H1 (cell line): ENCODE data around the gene CD200R1L. TPM values are rescaled to one million over a fixed set of nuclear protein-coding genes. Genes with fewer than 3 reads are reported as not detected.

Experiments
- CTCF ChIA-PET: fragments of 300-600 bp; sonication (Branson Sonifier 250); formaldehyde crosslinking; loops from one replicate; lab custom pipeline; 2021; ENCODE audit not compliant: partially characterized antibody; lab: Charles Lee
- POLR2A ChIA-PET: fragments of 300-600 bp; sonication (Branson Sonifier 250); formaldehyde crosslinking; loops from one replicate; lab custom pipeline; 2021; ENCODE audit warnings: inconsistent platforms; ENCODE audit not compliant: partially characterized antibody; lab: Charles Lee
- DNase-seq, 2 experiments: peaks; one replicate each; pipeline versions ENCODE4 v3.0.0 to v3.0.0-alpha.2; 2010 to 2022; ENCODE audit warnings: low spot score in 2 of 2, low read depth in 1 of 2, mixed read lengths in 1 of 2
- FAIRE-seq: peaks from 2 replicates; lab custom pipeline; 2011; peaks lifted over from hg19 to GRCh38; lab: Jason Lieb, UNC
- H2AFZ ChIP-seq: 2 replicates; pipeline ENCODE4 v1.8.1; 2012; ENCODE audit warnings: low read length, inconsistent platforms
- H2AK5ac ChIP-seq: 2 replicates; pipeline ENCODE4 v1.6.1; 2013; ENCODE audit warnings: low read depth, low read length
- H2BK120ac ChIP-seq: replicated peaks from 2 replicates; pipeline ENCODE3; 2013; ENCODE audit warnings: low read depth, low read length, inconsistent platforms
- H2BK12ac ChIP-seq: 2 replicates; pipeline ENCODE4 v1.6.1; 2013; ENCODE audit warnings: low read depth, low read length
- H2BK15ac ChIP-seq: 2 replicates; pipeline ENCODE4 v1.6.1; 2013; ENCODE audit warnings: low read length
- H2BK20ac ChIP-seq: 2 replicates; pipeline ENCODE4 v1.6.1; 2013; ENCODE audit warnings: low read length
- H2BK5ac ChIP-seq: 2 replicates; pipeline ENCODE4 v1.6.1; 2013; ENCODE audit warnings: low read depth, low read length
- H3K14ac ChIP-seq: 2 replicates; pipeline ENCODE4 v1.6.1; 2013; ENCODE audit warnings: inconsistent platforms; ENCODE audit not compliant: insufficient read length
- H3K18ac ChIP-seq: 2 replicates; pipeline ENCODE4 v1.6.1; 2013; ENCODE audit warnings: low read length; ENCODE audit errors: extremely low read depth
- H3K23ac ChIP-seq: 2 replicates; pipeline ENCODE4 v1.6.1; 2013; ENCODE audit warnings: inconsistent platforms; ENCODE audit not compliant: insufficient read length
- H3K23me2 ChIP-seq: 2 replicates; pipeline ENCODE4 v1.6.1; 2013; ENCODE audit warnings: low read depth, low read length
- H3K27ac ChIP-seq: 2 replicates; pipeline ENCODE4 v1.6.1; 2011; ENCODE audit warnings: low read depth, low read length, inconsistent platforms
- H3K27me3 ChIP-seq, 4 experiments: replicated peaks in 1 of 4; 1 replicate in 1 of 4; 2 replicates in 3 of 4; pipeline versions ENCODE4 v1.6.1 to v1.8.1; 2011 to 2013; ENCODE audit warnings: low read length in 3 of 4, mild to moderate bottlenecking in 3 of 4, inconsistent platforms in 2 of 4, mixed read lengths in 2 of 4, moderate library complexity in 1 of 4; ENCODE audit not compliant: control insufficient read depth in 3 of 4, insufficient read depth in 3 of 4; ENCODE audit errors: extremely low read depth in 1 of 4
- H3K36me3 ChIP-seq, 4 experiments: 2 replicates each; pipeline versions ENCODE4 v1.6.1 to v1.8.1; 2011 to 2013; ENCODE audit warnings: mild to moderate bottlenecking in 4 of 4, low read length in 3 of 4, moderate library complexity in 2 of 4, control low read depth in 1 of 4, inconsistent platforms in 1 of 4; ENCODE audit not compliant: insufficient read depth in 4 of 4, control insufficient read depth in 2 of 4
- H3K4ac ChIP-seq: replicated peaks from 2 replicates; pipeline ENCODE3; 2013; ENCODE audit warnings: low read length, low read depth, mixed read lengths, inconsistent platforms; ENCODE audit not compliant: insufficient read length
- H3K4me1 ChIP-seq, 4 experiments: replicated peaks in 1 of 4; 1 replicate in 1 of 4; 2 replicates in 3 of 4; pipeline versions ENCODE4 v1.6.1 to v1.8.1; 2011 to 2013; ENCODE audit warnings: low read length in 3 of 4, inconsistent platforms in 2 of 4, mixed read lengths in 1 of 4; ENCODE audit not compliant: insufficient read depth in 4 of 4, control insufficient read depth in 3 of 4
- H3K4me2 ChIP-seq, 2 experiments: 2 replicates each; pipeline versions ENCODE4 v1.6.1 to v1.8.1; 2011 to 2013; ENCODE audit warnings: low read depth in 2 of 2, low read length in 2 of 2, control low read depth in 1 of 2, inconsistent platforms in 1 of 2, mild to moderate bottlenecking in 1 of 2; ENCODE audit not compliant: insufficient read depth in 1 of 2
- H3K4me3 ChIP-seq, 4 experiments: fragments of 200-600, 300-600 bp in 1 of 4; sonication (generic), shearing (Covaris generic), sonication (Bioruptor Twin) in 1 of 4; 2 replicates each; pipeline versions ENCODE4 v1.5.1 to v1.8.1; 2011 to 2016; ENCODE audit warnings: low read length in 4 of 4, low read depth in 3 of 4, control low read depth in 2 of 4, inconsistent platforms in 2 of 4, mild to moderate bottlenecking in 2 of 4, mixed read lengths in 1 of 4, moderate library complexity in 1 of 4; ENCODE audit not compliant: insufficient read depth in 2 of 4; ENCODE audit errors: extremely low read depth in 1 of 4
- H3K56ac ChIP-seq: replicated peaks from 2 replicates; pipeline ENCODE3; 2013; ENCODE audit warnings: low read depth, mild to moderate bottlenecking, mixed read lengths, low read length, inconsistent platforms; ENCODE audit not compliant: insufficient read length
- H3K79me1 ChIP-seq: 2 replicates; pipeline ENCODE4 v1.6.1; 2013; ENCODE audit warnings: low read depth, low read length, control low read depth
- H3K79me2 ChIP-seq, 2 experiments: 2 replicates each; pipeline versions ENCODE4 v1.6.1 to v1.8.1; 2012 to 2013; ENCODE audit warnings: low read length in 2 of 2, mild to moderate bottlenecking in 2 of 2, inconsistent platforms in 1 of 2; ENCODE audit not compliant: insufficient read depth in 2 of 2, control insufficient read depth in 1 of 2
- H3K9ac ChIP-seq, 4 experiments: replicated peaks in 1 of 4; 1 replicate in 1 of 4; 2 replicates in 3 of 4; pipeline versions ENCODE4 v1.6.1 to v1.8.1; 2011 to 2013; ENCODE audit warnings: low read depth in 3 of 4, low read length in 3 of 4, control low read depth in 2 of 4, mild to moderate bottlenecking in 2 of 4, moderate library complexity in 2 of 4, inconsistent platforms in 1 of 4; ENCODE audit errors: extremely low read depth in 1 of 4
- H3K9me3 ChIP-seq, 2 experiments: 2 replicates each; pipeline versions ENCODE4 v1.6.1 to v1.8.1; 2012 to 2013; ENCODE audit warnings: mild to moderate bottlenecking in 2 of 2, moderate library complexity in 2 of 2, control low read depth in 1 of 2, inconsistent platforms in 1 of 2, low read depth in 1 of 2, low read length in 1 of 2, mixed read lengths in 1 of 2; ENCODE audit not compliant: insufficient read depth in 2 of 2
- H4K20me1 ChIP-seq, 2 experiments: replicated peaks in 1 of 2; 2 replicates each; pipeline versions ENCODE3 to v1.8.1; 2011 to 2013; ENCODE audit warnings: inconsistent platforms in 2 of 2, low read length in 2 of 2, mild to moderate bottlenecking in 1 of 2; ENCODE audit not compliant: insufficient read depth in 2 of 2, control insufficient read depth in 1 of 2
- H4K5ac ChIP-seq: 2 replicates; pipeline ENCODE4 v1.6.1; 2013; ENCODE audit warnings: low read length, low read depth, mixed read lengths, inconsistent platforms; ENCODE audit not compliant: insufficient read length
- H4K8ac ChIP-seq: 2 replicates; pipeline ENCODE4 v1.8.0; 2013; ENCODE audit warnings: mild to moderate bottlenecking, moderate library complexity, low read length, inconsistent platforms; ENCODE audit not compliant: insufficient read depth; ENCODE audit errors: extremely low read depth
- H4K91ac ChIP-seq: replicated peaks from 2 replicates; pipeline ENCODE3; 2013; ENCODE audit warnings: low read length, mixed read lengths, inconsistent platforms; ENCODE audit not compliant: insufficient read length
- BACH1 ChIP-seq: IDR thresholded peaks from 2 replicates; pipeline ENCODE4 v1.6.1; 2012; ENCODE audit warnings: low read length, improper control_type of control experiment
- CTBP2 ChIP-seq: IDR thresholded peaks from 2 replicates; pipeline ENCODE4 v1.7.0; 2011; ENCODE audit warnings: borderline replicate concordance, mild to moderate bottlenecking, moderate library complexity, mixed read lengths, low read length; ENCODE audit not compliant: insufficient read depth, insufficient read length
- MAX ChIP-seq: IDR thresholded peaks from 2 replicates; pipeline ENCODE4 v1.6.1; 2012; ENCODE audit warnings: inconsistent platforms
- PHF8 ChIP-seq: fragments of 200-600 bp; sonication (generic); conservative IDR thresholded peaks from 2 replicates; pipeline ENCODE4 v1.7.1; 2012; ENCODE audit warnings: low read depth, mild to moderate bottlenecking, inconsistent platforms, low read length, moderate library complexity
- SIN3A ChIP-seq, 2 experiments: IDR thresholded peaks in 1 of 2; conservative IDR thresholded peaks in 1 of 2; 2 replicates each; pipeline ENCODE4 v1.6.1; 2011 to 2012; ENCODE audit warnings: low read length in 2 of 2, improper control_type of control experiment in 1 of 2, low read depth in 1 of 2, mild to moderate bottlenecking in 1 of 2
- WGBS, 2 experiments: shearing (Covaris generic) in 1 of 2; methylation state at CpG; one replicate each; pipeline versions ENCODE4 v1.1.6 to v1.1.7; 2013 to 2015; ENCODE audit warnings: low lambda C conversion rate in 2 of 2, mixed read lengths in 2 of 2, inconsistent platforms in 1 of 2, low coverage in 1 of 2, missing lambda C conversion rate in 1 of 2; ENCODE audit not compliant: insufficient replicate concordance in 2 of 2, insufficient coverage in 1 of 2, insufficient read length in 1 of 2; ENCODE audit errors: extremely low coverage in 1 of 2, missing lambda C conversion rate in 1 of 2; 5-methylcytosine and 5-hydroxymethylcytosine counted together
- polyA plus RNA-seq, 7 experiments: library from polyadenylated mRNA; depleted of rRNA in 3 of 7; stranded (reverse) in 5 of 7; unstranded in 2 of 7; fragments of >200 nt in 5 of 7; fragments of 200-250 nt in 2 of 7; gene quantifications; 1 replicate in 5 of 7; 2 replicates in 1 of 7; 4 replicates in 1 of 7; pipeline versions ENCODE4 v1.2.1 to v1.2.3, GENCODE V29; 2011 to 2013; ENCODE audit warnings: missing spikeins in 2 of 7, mixed read lengths in 2 of 7
- total RNA-seq: library from RNA; stranded (reverse); fragmentation: NEBNext Ultra II Directional; extraction: Animal tissue kit (Norgen Biotek cat#: 25700); gene quantifications from 2 replicates; pipeline ENCODE4 v1.2.1, GENCODE V29; 2021

The CD200R1L gene
- total and polyA plus RNA-seq, 2 of the 8 experiments (the other 6 are each of a cell fraction or from before 2014, with no cell fraction given): not detected

- H3K79me2 ChIP-seq: no peaks in the 10 kb centered on the region
- H3K18ac ChIP-seq: no peak overlapping the region
- 0 out of 4 replicates have a peak overlapping the region, but pooled peaks of 1 of the 2 experiments have one; percentile 23 for H3K4me2 ChIP-seq
- H4K8ac ChIP-seq: no peak overlapping the region; the same call in 1 of the 2 replicates
- DNase-seq (no peak), FAIRE-seq (no peak)
- peak overlapping the region; percentile 86 for H2AFZ ChIP-seq
- H3K27me3 ChIP-seq: no peaks in the 10 kb centered on the region
- H4K20me1 ChIP-seq: no peaks in the 10 kb centered on the region
- no peak overlapping the region for H2BK5ac ChIP-seq
- no peak overlapping the region for H3K4me3 ChIP-seq
- no peaks in the 10 kb centered on the region for H3K9me3 ChIP-seq
- H2BK20ac ChIP-seq: no peak overlapping the region
- no peak overlapping the region for H3K56ac ChIP-seq
- H2BK120ac ChIP-seq: peak overlapping the region; percentile 3
- no peaks in the 10 kb centered on the region for H3K23me2 ChIP-seq
- H3K4me1 ChIP-seq: peaks cover 0 to 12% (median 6%) of the 10 kb centered on the region in 4 experiments; a peak in 5 of 7 replicates
- H3K36me3 ChIP-seq: no peaks in the 10 kb centered on the region
- no peak overlapping the region for H2BK12ac ChIP-seq
- no peak overlapping the region for H3K14ac ChIP-seq
- 70% methylated on average over 3 of the region's 3 CpGs; no CpG with 5 or more reads in 1 of the 2 experiments for WGBS, 2 experiments
- no peak overlapping the region for H3K27ac ChIP-seq
- no peaks in the 10 kb centered on the region for H3K79me1 ChIP-seq
- ChIA-PET POLR2A (no interaction called here), CTCF (interaction anchor here (0.9 kb wide), 1 partner anchor 392 kb away, joined by 3 read pairs; no protein-coding TSS in a partner anchor)
- no peak overlapping the region for H3K23ac ChIP-seq
- H2BK15ac ChIP-seq: no peak overlapping the region
- H3K4ac ChIP-seq: no peak overlapping the region
- H3K9ac ChIP-seq: no peak overlapping the region
- H4K91ac ChIP-seq: no peak overlapping the region
- H2AK5ac ChIP-seq: no peak overlapping the region
- H4K5ac ChIP-seq: no peak overlapping the region
- TF ChIP-seq PHF8 (no peak), BACH1 (no peak), SIN3A (conservative IDR thresholded peaks at IDR 0.05 in 1 of 2, IDR thresholded peaks at IDR 0.05 in 1 of 2; ENCODE audit: low read depth in 1 of 2, low read length in 2 of 2) (no peak), CTBP2 (no peak), MAX (no peak)
Measured at GRCh38 chr3:112889357-112889756, 42.7 kb upstream of the CD200R1L start.
